Duodenal mucosa (tissue), 2 donors: ENCODE results near the gene USH1C.

Experiments
- H3K27ac ChIP-seq: one replicate; pipeline ENCODE4 v1.7.0; 2013; ENCODE audit warnings: low read depth, low read length
- H3K27me3 ChIP-seq, 2 donors: one replicate each; pipeline ENCODE4 v1.7.0; 2013; ENCODE audit warnings: low read length in 2 of 2, control low read depth in 1 of 2; ENCODE audit not compliant: insufficient read depth in 2 of 2, control insufficient read depth in 1 of 2
- H3K36me3 ChIP-seq, 2 donors: one replicate each; pipeline ENCODE4 v1.7.0; 2013; ENCODE audit warnings: low read length in 2 of 2, control low read depth in 1 of 2; ENCODE audit not compliant: insufficient read depth in 2 of 2, control insufficient read depth in 1 of 2
- H3K4me1 ChIP-seq, 2 donors: one replicate each; pipeline ENCODE4 v1.7.0; 2013; ENCODE audit warnings: low read length in 2 of 2, control low read depth in 1 of 2; ENCODE audit not compliant: insufficient read depth in 2 of 2, control insufficient read depth in 1 of 2
- H3K4me3 ChIP-seq, 2 donors: one replicate each; pipeline ENCODE4 v1.7.0; 2013; ENCODE audit warnings: low read length in 2 of 2, low read depth in 1 of 2
- H3K9ac ChIP-seq, 2 donors: one replicate each; pipeline ENCODE4 v1.7.0; 2013; ENCODE audit warnings: low read length in 2 of 2, low read depth in 1 of 2
- H3K9me3 ChIP-seq, 2 donors: one replicate each; pipeline ENCODE4 v1.7.0; 2013; ENCODE audit warnings: low read length in 2 of 2, control low read depth in 1 of 2; ENCODE audit not compliant: control insufficient read depth in 1 of 2

Gene USH1C

GRCh38 chr11:17477084-17477333, 67.2 kb downstream of the USH1C start:
- Histone ChIP-seq H3K27me3 (peaks cover 49 to 66% of the 10 kb centered on the region in 2 donors), H3K4me3 (no peak overlapping the region)

DNA sequence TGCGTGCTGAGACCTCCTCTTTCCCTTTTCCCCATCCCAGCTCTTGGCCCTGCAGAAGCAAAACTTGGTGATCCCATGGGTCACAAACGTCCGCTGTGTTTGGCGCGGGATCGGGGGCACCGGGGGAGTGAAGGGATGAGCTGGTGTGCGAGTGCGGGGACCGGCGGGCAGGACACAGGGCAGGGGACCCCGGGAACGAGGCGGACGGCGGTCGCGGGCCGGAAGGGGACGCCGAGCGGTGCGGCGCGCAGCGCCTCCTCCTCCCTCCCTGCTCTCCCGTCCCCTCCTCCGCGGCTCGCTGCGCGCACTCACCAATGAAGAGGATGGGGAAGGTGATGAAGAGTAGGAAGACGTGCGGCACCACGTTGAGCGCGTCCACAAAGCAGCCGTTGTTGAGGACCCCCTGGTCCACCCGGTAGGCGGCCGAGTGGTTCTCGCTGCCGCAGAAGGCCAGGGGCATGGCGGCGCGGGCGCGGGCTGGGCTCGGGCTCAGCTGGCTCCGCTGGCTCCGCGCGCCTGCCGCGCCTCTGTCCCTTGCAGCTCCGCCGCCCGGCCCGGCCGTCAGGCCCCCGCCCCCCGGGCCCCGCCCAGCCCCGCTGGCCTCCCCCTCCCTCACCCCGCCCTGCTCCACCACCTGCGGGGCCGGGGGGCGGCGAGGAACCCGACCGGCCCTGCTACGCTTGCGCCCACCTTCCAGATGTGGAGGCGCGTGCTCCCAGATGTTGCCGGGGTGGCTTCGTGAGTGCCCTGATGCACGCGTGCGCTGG, 67.7 kb downstream of the USH1C start, which contains the start of gene ABCC8:
ABCC8 (minus strand) TSS at position 529 of the 767 bp plus-strand sequence; CDS start at position 460, 69 bp downstream.
- H3K4me1 ChIP-seq, result peaks cover 0 to 6% of the 10 kb centered on the region in 2 donors
- no peak within 1 kb of the TSS for H3K27ac ChIP-seq
- peak within 1 kb of the TSS; percentile 23 to 50 for H3K4me3 ChIP-seq
- no peaks in the 10 kb centered on the region for H3K9me3 ChIP-seq
- H3K36me3 ChIP-seq, result no peaks in the 10 kb centered on the region
- H3K27me3 ChIP-seq, result peaks cover 50 to 66% of the 10 kb centered on the region in 2 donors
- no peak within 1 kb of the TSS for H3K9ac ChIP-seq

More at GRCh38 chr11:17477084-17477333, 67.2 kb downstream of the USH1C start:
- Histone ChIP-seq H3K27ac (no peak overlapping the region), H3K4me1 (peaks cover 0 to 6% of the 10 kb centered on the region in 2 donors), H3K9ac (no peak overlapping the region), H3K36me3 (no peaks in the 10 kb centered on the region), H3K9me3 (no peaks in the 10 kb centered on the region)

DNA sequence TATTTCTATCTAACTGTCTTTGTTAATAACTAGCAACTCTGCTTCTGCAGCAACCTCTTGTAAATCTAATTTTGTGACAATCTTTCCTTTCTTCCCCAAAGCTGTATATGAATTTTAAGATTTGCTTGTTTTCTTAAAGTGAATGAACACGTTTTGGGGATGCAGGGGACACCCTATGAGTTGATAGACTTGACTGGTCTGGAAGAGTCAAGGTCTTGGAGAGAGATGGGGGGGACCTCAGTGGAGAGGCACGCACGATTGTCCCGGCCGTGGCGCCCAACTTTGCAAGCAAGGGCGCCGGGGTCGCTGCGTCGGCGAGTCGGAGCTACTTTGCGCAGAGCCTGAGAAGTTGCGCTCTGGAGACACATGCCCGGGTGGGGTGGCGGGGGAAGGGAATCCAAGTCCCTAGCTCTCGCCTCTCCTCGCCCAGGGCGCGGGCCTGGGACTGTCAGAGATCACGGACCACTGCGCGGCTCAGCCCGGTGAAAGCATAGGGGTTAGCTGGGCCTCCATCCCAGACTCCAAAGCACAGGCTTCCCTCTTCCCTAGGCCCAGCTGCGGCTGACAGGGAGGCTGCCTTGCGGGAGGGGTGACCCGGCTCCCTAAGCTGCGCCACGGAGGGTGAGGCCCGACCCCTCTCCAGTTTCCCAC, 68.4 kb downstream of the USH1C start:
- Histone ChIP-seq H3K9me3 (no peaks in the 10 kb centered on the region), H3K27ac (no peak overlapping the region), H3K4me1 (peaks cover 0 to 6% of the 10 kb centered on the region in 2 donors), H3K9ac (no peak overlapping the region), H3K4me3 (peak overlapping the region in 1 of 2 donors; percentile 50), H3K27me3 (peaks cover 51 to 66% of the 10 kb centered on the region in 2 donors), H3K36me3 (no peaks in the 10 kb centered on the region)

GRCh38 chr11:17473071-17473744, 71.0 kb downstream of the USH1C start:
- Histone ChIP-seq H3K27ac (no peak overlapping the region), H3K27me3 (peaks cover 50 to 55% of the 10 kb centered on the region in 2 donors), H3K9me3 (no peaks in the 10 kb centered on the region), H3K36me3 (no peaks in the 10 kb centered on the region), H3K4me1 (peaks cover 0 to 6% of the 10 kb centered on the region in 2 donors), H3K9ac (no peak overlapping the region), H3K4me3 (no peak overlapping the region)

- Histone ChIP-seq H3K4me1 (peaks cover 0 to 6% of the 10 kb centered on the region in 2 donors), H3K27me3 (peaks cover 42 to 47% of the 10 kb centered on the region in 2 donors), H3K9me3 (no peaks in the 10 kb centered on the region), H3K36me3 (no peaks in the 10 kb centered on the region), H3K4me3 (no peak overlapping the region), H3K9ac (no peak overlapping the region), H3K27ac (no peak overlapping the region)
These were observed 71.7 kb downstream of the USH1C start for GRCh38 chr11:17472467-17472866.

DNA sequence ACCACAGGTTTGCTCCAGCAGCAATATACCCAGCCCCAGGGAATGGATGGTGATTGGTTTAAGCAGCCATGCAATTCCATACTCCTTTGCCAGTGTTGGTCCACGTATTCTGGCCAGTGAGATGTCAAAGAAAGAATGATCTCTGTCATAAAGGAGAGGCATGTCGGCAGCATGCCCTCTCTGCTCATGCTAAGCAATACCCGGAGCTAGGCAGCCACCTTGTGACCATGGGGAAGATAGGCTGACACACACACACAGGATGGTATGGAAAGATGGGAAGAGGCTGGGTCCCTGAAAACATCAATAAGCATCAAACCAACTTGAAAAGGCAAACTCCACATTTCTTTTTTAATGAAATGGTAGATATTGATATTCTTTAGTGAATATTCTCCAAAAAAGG, 72.7 kb downstream of the USH1C start:
- Histone ChIP-seq H3K4me1 (peaks cover 0 to 6% of the 10 kb centered on the region in 2 donors), H3K9ac (no peak overlapping the region), H3K27ac (no peak overlapping the region), H3K4me3 (no peak overlapping the region), H3K9me3 (no peaks in the 10 kb centered on the region), H3K36me3 (no peaks in the 10 kb centered on the region), H3K27me3 (peaks cover 35 to 40% of the 10 kb centered on the region in 2 donors)

DNA sequence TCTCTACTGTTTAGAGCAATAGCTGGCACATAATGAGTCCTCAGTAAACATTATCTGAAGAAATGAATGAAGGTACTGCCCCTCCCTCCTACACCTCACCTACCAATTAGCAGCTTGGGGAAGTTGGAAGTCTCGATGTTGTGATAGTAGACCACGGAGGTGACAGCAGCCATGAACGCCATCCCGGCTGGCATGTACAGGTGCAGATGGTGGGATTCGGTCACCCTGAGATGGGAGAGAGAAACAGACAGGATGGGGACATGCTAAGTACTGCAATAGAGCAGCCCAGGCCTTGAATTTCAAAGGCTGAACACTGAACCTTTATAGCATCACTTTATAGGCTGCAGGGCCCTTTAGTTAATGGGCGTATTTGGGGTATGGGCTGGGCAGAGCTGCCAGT, 74.2 kb downstream of the USH1C start:
- Histone ChIP-seq H3K9me3 (no peaks in the 10 kb centered on the region), H3K4me1 (no peaks in the 10 kb centered on the region), H3K27me3 (peaks cover 21 to 25% of the 10 kb centered on the region in 2 donors), H3K36me3 (no peaks in the 10 kb centered on the region), H3K4me3 (no peak overlapping the region), H3K27ac (no peak overlapping the region), H3K9ac (no peak overlapping the region)

GRCh38 chr11:17468122-17468521, 76.1 kb downstream of the USH1C start:
- no peak overlapping the region for H3K4me3 ChIP-seq
- H3K4me1 ChIP-seq, result no peaks in the 10 kb centered on the region
- no peaks in the 10 kb centered on the region for H3K9me3 ChIP-seq
- H3K36me3 ChIP-seq, result no peaks in the 10 kb centered on the region
- no peak overlapping the region for H3K9ac ChIP-seq
- peaks cover 7% of the 10 kb centered on the region in 2 donors for H3K27me3 ChIP-seq
- H3K27ac ChIP-seq, result no peak overlapping the region

- Histone ChIP-seq H3K4me3 (no peak overlapping the region), H3K27me3 (no peaks in the 10 kb centered on the region), H3K9ac (no peak overlapping the region), H3K4me1 (no peaks in the 10 kb centered on the region), H3K9me3 (no peaks in the 10 kb centered on the region), H3K27ac (no peak overlapping the region), H3K36me3 (no peaks in the 10 kb centered on the region)
These were observed 80.6 kb downstream of the USH1C start for GRCh38 chr11:17463546-17464174.

GRCh38 chr11:17462940-17463339, 81.3 kb downstream of the USH1C start:
- no peak overlapping the region for H3K27ac ChIP-seq
- H3K4me1 ChIP-seq, result no peaks in the 10 kb centered on the region
- H3K9me3 ChIP-seq, result no peaks in the 10 kb centered on the region
- no peak overlapping the region for H3K9ac ChIP-seq
- H3K36me3 ChIP-seq, result no peaks in the 10 kb centered on the region
- H3K27me3 ChIP-seq, result no peaks in the 10 kb centered on the region
- H3K4me3 ChIP-seq, result no peak overlapping the region
